ENCODE results near the gene MXI1.

Gene MXI1

GRCh38 chr10:110252151-110252550 is 44.7 kb downstream of the MXI1 start:
- TF ChIP-seq, protein P1, sequence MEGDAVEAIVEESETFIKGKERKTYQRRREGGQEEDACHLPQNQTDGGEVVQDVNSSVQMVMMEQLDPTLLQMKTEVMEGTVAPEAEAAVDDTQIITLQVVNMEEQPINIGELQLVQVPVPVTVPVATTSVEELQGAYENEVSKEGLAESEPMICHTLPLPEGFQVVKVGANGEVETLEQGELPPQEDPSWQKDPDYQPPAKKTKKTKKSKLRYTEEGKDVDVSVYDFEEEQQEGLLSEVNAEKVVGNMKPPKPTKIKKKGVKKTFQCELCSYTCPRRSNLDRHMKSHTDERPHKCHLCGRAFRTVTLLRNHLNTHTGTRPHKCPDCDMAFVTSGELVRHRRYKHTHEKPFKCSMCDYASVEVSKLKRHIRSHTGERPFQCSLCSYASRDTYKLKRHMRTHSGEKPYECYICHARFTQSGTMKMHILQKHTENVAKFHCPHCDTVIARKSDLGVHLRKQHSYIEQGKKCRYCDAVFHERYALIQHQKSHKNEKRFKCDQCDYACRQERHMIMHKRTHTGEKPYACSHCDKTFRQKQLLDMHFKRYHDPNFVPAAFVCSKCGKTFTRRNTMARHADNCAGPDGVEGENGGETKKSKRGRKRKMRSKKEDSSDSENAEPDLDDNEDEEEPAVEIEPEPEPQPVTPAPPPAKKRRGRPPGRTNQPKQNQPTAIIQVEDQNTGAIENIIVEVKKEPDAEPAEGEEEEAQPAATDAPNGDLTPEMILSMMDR (IDR thresholded peaks at IDR 0.05; ENCODE audit: low read depth, low read length, missing control alignments): no peak
- no peak overlapping the region for H3K4me3 ChIP-seq (replicated peaks; ENCODE audit: low read depth, low read length)
- DNase-seq (ENCODE audit: extremely low read depth, low read depth): no peak

- H3K4me3 ChIP-seq (replicated peaks; ENCODE audit: low read depth, low read length): no peak overlapping the region
- TF ChIP-seq, protein P1 (IDR thresholded peaks at IDR 0.05; ENCODE audit: low read depth, low read length, missing control alignments): no peak
- no peak for DNase-seq (ENCODE audit: extremely low read depth, low read depth)
These were observed 47.1 kb downstream of the MXI1 start for GRCh38 chr10:110254467-110254866.

DNA sequence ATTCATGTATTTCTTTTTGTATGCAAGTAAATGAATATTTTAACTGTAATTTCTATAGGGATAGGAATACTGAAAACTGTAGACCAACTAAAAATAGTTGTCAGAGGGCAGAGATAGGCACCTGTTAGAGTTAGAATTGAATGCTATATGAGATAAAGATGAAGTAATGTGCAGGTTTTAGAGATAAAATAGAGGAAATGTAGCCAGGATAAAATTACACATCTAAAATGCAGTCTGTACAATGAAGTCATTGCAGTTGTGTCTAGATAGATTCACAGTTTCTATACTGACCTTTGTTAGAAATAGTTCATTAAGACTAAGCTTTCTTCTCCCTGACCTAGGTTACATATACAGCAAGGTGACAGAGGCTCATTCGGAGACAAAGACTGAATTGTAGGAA is 51.1 kb downstream of the MXI1 start:
- DNase-seq (ENCODE audit: extremely low read depth, low read depth): no peak
- TF ChIP-seq, protein P1 (IDR thresholded peaks at IDR 0.05; ENCODE audit: low read depth, low read length, missing control alignments): no peak
- H3K4me3 ChIP-seq (replicated peaks; ENCODE audit: low read depth, low read length): no peak overlapping the region

DNA sequence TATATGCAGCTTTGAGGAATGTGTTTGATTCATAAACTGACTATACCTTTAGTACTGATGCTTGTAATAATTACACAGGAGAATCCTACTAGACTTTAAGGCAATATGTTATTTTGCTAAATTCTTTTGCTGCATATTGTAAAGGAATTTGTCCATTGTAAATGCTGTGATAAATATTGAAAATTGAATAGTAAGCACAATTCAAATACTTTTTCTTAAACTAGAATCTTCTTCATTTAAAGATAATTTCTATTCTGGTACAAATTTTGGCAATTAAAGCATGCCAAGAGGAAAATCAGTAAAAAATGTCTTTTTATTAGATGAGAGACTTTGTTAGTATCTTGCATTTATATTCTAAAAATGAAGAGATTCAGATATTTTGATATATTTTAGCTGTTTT is 51.9 kb downstream of the MXI1 start:
- no peak overlapping the region for H3K4me3 ChIP-seq (replicated peaks; ENCODE audit: low read depth, low read length)
- TF ChIP-seq, protein P1 (IDR thresholded peaks at IDR 0.05; ENCODE audit: low read depth, low read length, missing control alignments): no peak
- DNase-seq (ENCODE audit: extremely low read depth, low read depth): no peak

DNA sequence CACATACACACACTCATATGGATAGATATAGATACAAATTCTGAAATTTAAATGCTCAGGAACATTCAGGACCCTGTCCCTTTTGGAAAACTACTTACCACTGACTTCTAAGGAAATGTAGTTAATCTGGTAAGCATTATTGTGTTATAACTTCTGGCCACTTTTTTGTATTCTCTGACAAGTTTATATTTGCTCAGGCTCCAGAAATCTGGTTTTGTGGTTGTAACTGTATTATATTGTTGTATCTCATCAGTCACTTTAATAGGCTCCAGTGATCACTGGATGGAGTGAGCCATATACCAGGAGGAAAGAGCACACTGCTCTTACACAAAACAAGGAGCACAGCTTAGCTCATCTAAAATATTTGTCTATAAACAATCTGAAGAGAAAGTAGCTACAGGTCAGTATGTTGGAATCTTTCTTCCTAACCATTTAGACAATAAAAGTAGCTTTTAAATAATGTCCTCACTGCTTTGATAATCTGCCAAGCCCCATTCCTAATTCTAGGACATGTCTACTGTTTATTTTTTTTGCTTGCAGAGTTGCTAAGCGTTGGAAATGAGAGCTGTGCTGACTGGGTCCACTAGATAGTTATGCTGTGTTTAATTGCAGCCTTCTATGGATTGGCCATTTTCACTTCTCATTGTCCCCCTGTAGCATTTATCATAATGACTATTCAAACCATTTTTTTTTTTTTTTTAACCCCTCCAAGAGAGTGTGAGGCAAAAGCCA is 53.5 kb downstream of the MXI1 start:
- TF ChIP-seq, protein P1 (IDR thresholded peaks at IDR 0.05; ENCODE audit: low read depth, low read length, missing control alignments): no peak
- H3K4me3 ChIP-seq (replicated peaks; ENCODE audit: low read depth, low read length): no peak overlapping the region
- no peak for DNase-seq (ENCODE audit: extremely low read depth, low read depth)

DNA sequence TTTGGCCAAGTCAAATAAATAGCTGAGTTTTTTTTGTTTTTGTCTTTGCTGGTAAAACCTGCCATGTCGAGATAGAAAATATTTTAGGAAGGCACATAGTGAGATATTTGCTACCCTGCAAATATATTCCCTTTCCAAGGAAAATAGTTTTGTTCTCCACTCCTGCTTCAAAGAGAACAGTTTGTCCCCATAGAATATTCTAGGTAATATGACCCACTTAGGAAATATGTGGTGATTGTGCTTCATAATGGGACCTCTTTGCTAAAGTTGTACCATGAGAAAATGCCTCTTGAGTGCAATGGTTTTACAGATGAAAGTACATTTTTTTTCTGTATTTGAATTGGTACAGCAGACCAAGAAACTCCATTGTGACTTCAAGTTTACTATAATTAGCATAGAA is 55.8 kb downstream of the MXI1 start:
- H3K4me3 ChIP-seq (replicated peaks; ENCODE audit: low read depth, low read length): no peak overlapping the region
- TF ChIP-seq, protein P1 (IDR thresholded peaks at IDR 0.05; ENCODE audit: low read depth, low read length, missing control alignments): no peak
- DNase-seq (ENCODE audit: extremely low read depth, low read depth): no peak

All from HFF-Myc (cell line).